HG03103 (cell line): ENCODE results near the gene FARS2.

Experiments used
- ATAC-seq: cut with Tn5 transposase; IDR thresholded peaks from one replicate; pipeline ENCODE4 v1.9.1; 2021; ENCODE audit warnings: low read depth; ENCODE audit not compliant: unreplicated experiment

FARS2 gene

GRCh38 chr6:5285081-5285480 lies 23.8 kb downstream of the FARS2 start:
- no peak for ATAC-seq

- ATAC-seq, result no peak
Observed at GRCh38 chr6:5285526-5285925, 24.2 kb downstream of the FARS2 start.

- ATAC-seq, result peak; percentile 72
Observed at GRCh38 chr6:5286780-5287179, 25.5 kb downstream of the FARS2 start.

GRCh38 chr6:5287205-5287965 lies 26.1 kb downstream of the FARS2 start:
- ATAC-seq, result peak; percentile 11

GRCh38 chr6:5287966-5288297 lies 26.6 kb downstream of the FARS2 start:
- ATAC-seq, result no peak

- no peak for ATAC-seq
Observed at GRCh38 chr6:5290097-5290496, 28.8 kb downstream of the FARS2 start.

GRCh38 chr6:5290500-5290899 lies 29.2 kb downstream of the FARS2 start:
- no peak for ATAC-seq

GRCh38 chr6:5292154-5292553 lies 30.8 kb downstream of the FARS2 start:
- ATAC-seq, result no peak

- no peak for ATAC-seq
Observed at GRCh38 chr6:5293692-5294091, 32.4 kb downstream of the FARS2 start.

GRCh38 chr6:5294392-5295211 lies 33.3 kb downstream of the FARS2 start:
- ATAC-seq, result no peak

GRCh38 chr6:5295623-5296022 lies 34.3 kb downstream of the FARS2 start:
- no peak for ATAC-seq

- ATAC-seq, result no peak
Observed at GRCh38 chr6:5300206-5300764, 39.0 kb downstream of the FARS2 start.

- ATAC-seq, result peak; percentile 64
Observed at GRCh38 chr6:5302220-5302946, 41.1 kb downstream of the FARS2 start.

- peak; percentile 58 for ATAC-seq
Observed at GRCh38 chr6:5302995-5303622, 41.8 kb downstream of the FARS2 start.

- ATAC-seq, result no peak
Observed at GRCh38 chr6:5303682-5304081, 42.4 kb downstream of the FARS2 start.

GRCh38 chr6:5305968-5306626 lies 44.8 kb downstream of the FARS2 start:
- ATAC-seq, result no peak

GRCh38 chr6:5307058-5307457 lies 45.7 kb downstream of the FARS2 start:
- ATAC-seq, result no peak

GRCh38 chr6:5308066-5308465 lies 46.8 kb downstream of the FARS2 start:
- no peak for ATAC-seq

GRCh38 chr6:5314191-5314865 lies 53.0 kb downstream of the FARS2 start:
- ATAC-seq, result no peak

GRCh38 chr6:5315881-5316280 lies 54.6 kb downstream of the FARS2 start:
- ATAC-seq, result no peak
